ENCODE measurements around the gene CRYGS.

GRCh38 chr3:186592682-186593081 lies 48.5 kb upstream of the CRYGS start:
- TF ChIP-seq CTCF (conservative IDR thresholded peaks at IDR 0.05; ENCODE audit: low read length) (no peak), EZH2phosphoT487 (IDR thresholded peaks at IDR 0.05; ENCODE audit: borderline replicate concordance, low read depth, low read length) (no peak)

Data from OCI-LY7 (cell line).